Kidney epithelial cell (primary cell): ENCODE measurements around the gene FDX2. TPM values are rescaled to one million over a fixed set of nuclear protein-coding genes. Genes with fewer than 3 reads are reported as not detected.

Source experiments
- DNase-seq: peaks from one replicate; pipeline ENCODE4 v3.0.0-alpha.2; 2010; ENCODE audit warnings: low read depth
- H3K27me3 ChIP-seq: 2 replicates; pipeline ENCODE4 v1.6.0; 2011; ENCODE audit warnings: low read length; ENCODE audit not compliant: control insufficient read depth, insufficient read depth
- H3K36me3 ChIP-seq: 2 replicates; pipeline ENCODE4 v1.5.1; 2011; ENCODE audit warnings: low read length; ENCODE audit not compliant: control insufficient read depth, insufficient read depth
- H3K4me3 ChIP-seq: 2 replicates; pipeline ENCODE4 v1.5.1; 2011; ENCODE audit warnings: low read depth, mild to moderate bottlenecking, control low read depth, low read length
- CTCF ChIP-seq: IDR thresholded peaks from 2 replicates; pipeline ENCODE4 v1.5.1; 2011; ENCODE audit warnings: mild to moderate bottlenecking, moderate library complexity, low read length, control low read depth, inconsistent platforms; ENCODE audit not compliant: insufficient read depth, poor library complexity, severe bottlenecking
- total RNA-seq: library from RNA; depleted of rRNA; stranded (reverse); fragments of >200 nt; gene quantifications from 2 replicates; pipeline ENCODE4 v1.2.3, GENCODE V29; 2015

The FDX2 gene
- total RNA-seq, 1 donor from 2014 or later, result 43.5 TPM

- H3K27me3 ChIP-seq, result peaks cover 66% of the 10 kb centered on the region
- DNase-seq, result no peak
- no peaks in the 10 kb centered on the region for H3K36me3 ChIP-seq
- no peak overlapping the region for H3K4me3 ChIP-seq
- TF ChIP-seq CTCF, result no peak
Observed at GRCh38 chr19:10295305-10295846, 20.4 kb downstream of the FDX2 start.

GRCh38 chr19:10294368-10294697 is 21.5 kb downstream of the FDX2 start:
- peak; percentile 29 for TF ChIP-seq CTCF
- Histone ChIP-seq H3K4me3 (no peak overlapping the region), H3K27me3 (peaks cover 72% of the 10 kb centered on the region)

DNA sequence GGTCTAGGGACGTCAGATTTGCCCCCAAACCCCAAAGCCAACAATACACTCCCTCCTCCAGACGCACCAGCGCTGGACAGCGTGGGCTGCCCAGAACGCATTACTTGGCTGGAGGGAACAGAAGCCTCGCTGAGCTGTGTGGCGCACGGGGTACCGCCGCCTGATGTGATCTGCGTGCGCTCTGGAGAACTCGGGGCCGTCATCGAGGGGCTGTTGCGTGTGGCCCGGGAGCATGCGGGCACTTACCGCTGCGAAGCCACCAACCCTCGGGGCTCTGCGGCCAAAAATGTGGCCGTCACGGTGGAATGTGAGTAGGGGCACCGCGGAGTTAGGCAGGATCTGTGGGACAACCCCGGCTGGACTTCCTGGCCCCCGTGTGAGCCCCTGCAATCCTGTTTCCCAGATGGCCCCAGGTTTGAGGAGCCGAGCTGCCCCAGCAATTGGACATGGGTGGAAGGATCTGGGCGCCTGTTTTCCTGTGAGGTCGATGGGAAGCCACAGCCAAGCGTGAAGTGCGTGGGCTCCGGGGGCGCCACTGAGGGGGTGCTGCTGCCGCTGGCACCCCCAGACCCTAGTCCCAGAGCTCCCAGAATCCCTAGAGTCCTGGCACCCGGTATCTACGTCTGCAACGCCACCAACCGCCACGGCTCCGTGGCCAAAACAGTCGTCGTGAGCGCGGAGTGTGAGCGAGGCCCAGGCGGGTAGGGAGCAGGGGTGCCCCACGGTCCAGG is 22.0 kb downstream of the FDX2 start:
- no peak overlapping the region for H3K4me3 ChIP-seq
- no peaks in the 10 kb centered on the region for H3K36me3 ChIP-seq
- peaks cover 78% of the 10 kb centered on the region for H3K27me3 ChIP-seq
- no peak for TF ChIP-seq CTCF
- DNase-seq, result no peak

More at GRCh38 chr19:10294368-10294697, 21.5 kb downstream of the FDX2 start:
- no peaks in the 10 kb centered on the region for H3K36me3 ChIP-seq
- DNase-seq, result no peak

DNA sequence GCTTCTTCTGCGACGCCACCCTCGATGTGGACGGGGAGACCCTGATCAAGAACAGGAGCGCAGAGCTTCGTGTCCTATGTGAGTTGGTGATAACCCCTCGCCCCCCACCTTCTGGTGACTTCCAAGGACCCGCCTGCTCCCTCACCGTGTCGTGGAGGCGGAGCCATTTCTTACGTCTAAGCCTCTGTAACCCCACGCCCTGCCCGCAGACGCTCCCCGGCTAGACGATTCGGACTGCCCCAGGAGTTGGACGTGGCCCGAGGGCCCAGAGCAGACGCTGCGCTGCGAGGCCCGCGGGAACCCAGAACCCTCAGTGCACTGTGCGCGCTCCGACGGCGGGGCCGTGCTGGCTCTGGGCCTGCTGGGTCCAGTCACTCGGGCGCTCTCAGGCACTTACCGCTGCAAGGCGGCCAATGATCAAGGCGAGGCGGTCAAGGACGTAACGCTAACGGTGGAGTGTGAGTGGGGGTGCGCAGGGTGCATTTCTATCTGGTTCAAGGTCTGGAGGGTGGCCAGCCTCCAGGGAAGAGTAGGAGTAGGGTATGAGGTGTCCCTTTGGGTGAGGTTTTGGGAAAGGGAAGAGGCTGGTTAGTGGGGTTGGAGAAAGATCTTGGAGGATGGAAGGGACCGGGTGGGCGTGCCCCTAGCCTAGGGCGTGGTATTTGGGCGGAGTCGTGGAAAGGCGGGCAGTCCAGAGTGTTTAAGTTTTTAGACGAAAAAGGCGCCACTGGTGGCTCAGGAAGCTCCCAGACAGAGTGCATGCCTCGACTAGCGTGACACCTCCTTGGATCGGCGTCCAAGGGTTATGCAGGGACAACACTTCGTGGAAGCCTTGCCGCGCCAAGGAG is 22.8 kb downstream of the FDX2 start:
- TF ChIP-seq CTCF, result no peak
- DNase-seq, result no peak
- Histone ChIP-seq H3K4me3 (peak overlapping the region; percentile 26), H3K27me3 (peaks cover 84% of the 10 kb centered on the region), H3K36me3 (no peaks in the 10 kb centered on the region)

GRCh38 chr19:10292206-10292788 is 23.5 kb downstream of the FDX2 start:
- peaks cover 91% of the 10 kb centered on the region for H3K27me3 ChIP-seq
- DNase-seq, result no peak
- peak overlapping the region; percentile 26 for H3K4me3 ChIP-seq
- TF ChIP-seq CTCF, result no peak
- no peaks in the 10 kb centered on the region for H3K36me3 ChIP-seq
